GM12878 (cell line): ENCODE data around the gene KCNJ16.

Experiments used
- BACH1 ChIP-seq: fragments of 450-650 bp; IDR thresholded peaks from 2 replicates; pipeline ENCODE4 v1.6.1; 2017; ENCODE audit warnings: mild to moderate bottlenecking, borderline replicate concordance
- BRCA1 ChIP-seq: IDR thresholded peaks from 2 replicates; pipeline ENCODE4 v1.6.1; 2011; ENCODE audit warnings: low read depth, low read length, improper control_type of control experiment
- CTCF ChIP-seq, 3 experiments: IDR thresholded peaks in 2 of 3; conservative IDR thresholded peaks in 1 of 3; 2 replicates each; pipeline ENCODE4 v1.5.1; 2011; ENCODE audit warnings: low read depth in 3 of 3, low read length in 3 of 3, mild to moderate bottlenecking in 3 of 3, control low read depth in 2 of 3, moderate library complexity in 2 of 3, inconsistent platforms in 1 of 3, mixed read lengths in 1 of 3; ENCODE audit not compliant: control insufficient read depth in 2 of 3, insufficient read depth in 1 of 3; ENCODE audit errors: extremely low read depth in 1 of 3
- EGR1 ChIP-seq, 2 experiments: IDR thresholded peaks; 1 replicate in 1 of 2; 2 replicates in 1 of 2; pipeline ENCODE4 v1.6.1; 2011 to 2012; ENCODE audit warnings: low read depth in 2 of 2, low read length in 2 of 2, borderline replicate concordance in 1 of 2, mild to moderate bottlenecking in 1 of 2, moderate library complexity in 1 of 2
- EZH2 ChIP-seq: IDR thresholded peaks from 2 replicates; pipeline ENCODE4 v1.6.1; 2012; ENCODE audit warnings: low read depth, mild to moderate bottlenecking, control low read depth, inconsistent platforms, low read length, borderline replicate concordance; ENCODE audit not compliant: control insufficient read depth
- GABPA ChIP-seq: IDR thresholded peaks from 2 replicates; pipeline ENCODE4 v1.6.1; 2014; ENCODE audit warnings: antibody characterized with exemption, low read depth, mild to moderate bottlenecking, inconsistent platforms
- PML ChIP-seq: IDR thresholded peaks from 2 replicates; pipeline ENCODE4 v1.6.1; 2012; ENCODE audit warnings: low read length, inconsistent platforms
- POLR2A ChIP-seq: IDR thresholded peaks from 2 replicates; pipeline ENCODE4 v1.6.1; 2011; ENCODE audit warnings: low read depth, mild to moderate bottlenecking, low read length
- SREBF1 ChIP-seq: IDR thresholded peaks from 2 replicates; pipeline ENCODE4 v1.6.1; 2012; ENCODE audit warnings: mild to moderate bottlenecking, low read length
- YY1 ChIP-seq: IDR thresholded peaks from 2 replicates; pipeline ENCODE4 v1.6.1; 2011; ENCODE audit warnings: low read depth, mild to moderate bottlenecking, low read length
- ZNF274 ChIP-seq: IDR thresholded peaks from one replicate; pipeline ENCODE4 v1.8.0; 2011; ENCODE audit not compliant: insufficient read length, insufficient read depth
- ZNF384 ChIP-seq: IDR thresholded peaks from 2 replicates; pipeline ENCODE4 v1.6.1; 2012; ENCODE audit warnings: low read depth, mild to moderate bottlenecking, low read length, improper control_type of control experiment, borderline replicate concordance

DNA sequence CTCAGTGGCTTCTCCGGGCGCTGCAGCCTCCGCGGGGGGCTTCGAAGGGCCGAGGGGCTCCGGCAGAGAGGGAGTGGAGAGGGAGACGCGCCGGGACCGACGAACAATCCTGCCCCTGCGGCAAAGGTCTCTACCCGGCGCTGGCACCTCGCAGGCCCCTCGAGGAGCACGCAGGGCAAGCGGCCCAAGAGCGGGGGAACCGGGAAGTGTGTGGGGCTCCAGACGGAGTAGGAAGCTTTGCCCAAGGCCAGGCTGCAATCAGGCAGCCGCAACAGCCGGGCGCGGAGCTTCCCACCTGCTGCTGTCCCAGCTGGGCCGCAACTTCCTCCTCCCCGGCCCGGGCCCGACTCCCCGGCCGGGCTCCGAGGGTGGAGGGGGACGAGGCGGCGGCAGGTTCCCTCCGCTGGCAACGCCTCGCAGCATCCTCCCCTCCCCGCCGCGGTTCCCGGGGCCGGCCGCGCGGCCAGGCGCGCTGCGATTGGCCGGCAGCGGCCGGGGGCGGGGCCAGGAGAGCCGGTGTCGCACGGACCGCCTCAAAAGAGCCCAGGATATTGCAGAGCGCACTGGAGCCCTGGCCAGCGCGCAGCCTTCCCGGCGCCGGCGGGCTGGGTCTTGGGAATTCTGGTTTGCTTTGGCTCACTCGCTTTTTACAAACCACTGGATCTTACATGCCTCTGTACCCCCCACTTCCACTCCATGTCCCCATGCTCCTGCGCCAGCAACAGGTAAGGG, 94.1 kb downstream of the KCNJ16 start, which contains the start of gene KCNJ2:
- TF ChIP-seq ZNF384 (no peak), CTCF (IDR thresholded peaks at IDR 0.05 in 2 of 3, conservative IDR thresholded peaks at IDR 0.05 in 1 of 3; ENCODE audit: control insufficient read depth in 2 of 3, extremely low read depth in 1 of 3, insufficient read depth in 1 of 3, low read depth in 3 of 3, low read length in 3 of 3) (no peak), EGR1 (IDR thresholded peaks at IDR 0.05; ENCODE audit: borderline replicate concordance in 1 of 2, low read depth in 2 of 2, low read length in 2 of 2) (no peak; a peak in 1 of 3 replicates), POLR2A (no peak), BACH1 (no peak), EZH2 (no peak), SREBF1 (no peak), YY1 (no peak), ZNF274 (no peak), GABPA (no peak), BRCA1 (no peak), PML (no peak)
